K562 (cell line): ENCODE results near the gene GHRL. TPM values are rescaled to one million over a fixed set of nuclear protein-coding genes. Genes with fewer than 3 reads are reported as not detected.
A peak's percentile ranks its signal among the peaks of the same experiment; 100 is the strongest.

ENCODE experiments used
- CHD4 ChIP-seq: fragments of 200-600 bp; sonication (generic); IDR thresholded peaks from 3 replicates; pipeline ENCODE4 v1.6.1; 2012; ENCODE audit warnings: low read depth, mild to moderate bottlenecking, mixed read lengths, low read length, inconsistent platforms; ENCODE audit not compliant: insufficient read depth, insufficient replicate concordance, poor library complexity, severe bottlenecking
- E2F5 ChIP-seq: sonication (generic); formaldehyde crosslinking; IDR thresholded peaks from 2 replicates; pipeline ENCODE4 v1.8.0; 2022; ENCODE audit warnings: mild to moderate bottlenecking, missing genetic modification reagents
- MAX ChIP-seq: sonication (generic); formaldehyde crosslinking; IDR thresholded peaks from 2 replicates; pipeline ENCODE4 v1.9.0; 2022; ENCODE audit warnings: mild to moderate bottlenecking, missing genetic modification reagents
- NCOA1 ChIP-seq: fragments of 450-650 bp; IDR thresholded peaks from 2 replicates; pipeline ENCODE4 v1.6.1; 2016; ENCODE audit warnings: low read depth
- NRF1 ChIP-seq, 2 experiments: fragments of 450-650 bp; IDR thresholded peaks in 1 of 2; conservative IDR thresholded peaks in 1 of 2; 2 replicates each; pipeline ENCODE4 v1.6.1; 2014; ENCODE audit warnings: mild to moderate bottlenecking in 2 of 2
- SNRNP70 ChIP-seq: fragments of 200-400 bp; formaldehyde crosslinking; optimal IDR thresholded peaks from 2 replicates; pipeline ENCODE3; 2017; ENCODE audit warnings: low read depth, low read length
- STAG1 ChIP-seq: sonication (generic); formaldehyde crosslinking; IDR thresholded peaks from 2 replicates; pipeline ENCODE4 v1.5.0; 2020; ENCODE audit warnings: missing genetic modification reagents, borderline replicate concordance
- ZBTB40 ChIP-seq, 2 experiments: fragments of 450-650 bp in 1 of 2; sonication (generic) in 1 of 2; formaldehyde crosslinking in 1 of 2; IDR thresholded peaks; 2 replicates each; pipeline versions ENCODE4 v1.7.1 to v1.9.0; 2016 to 2022; ENCODE audit warnings: inconsistent platforms in 1 of 2, mild to moderate bottlenecking in 1 of 2, missing genetic modification reagents in 1 of 2
- ZNF140 ChIP-seq: fragments of 250-450 bp; sonication (Bioruptor Pico); IDR thresholded peaks from 2 replicates; pipeline ENCODE4 v1.8.0; 2021; ENCODE audit warnings: moderate library complexity, mild to moderate bottlenecking, inconsistent platforms
- ZNF436 ChIP-seq: fragments of 250-450, 450-650 bp; sonication (Bioruptor Pico); formaldehyde crosslinking; IDR thresholded peaks from 2 replicates; pipeline ENCODE4 v1.7.0; 2020; ENCODE audit warnings: mild to moderate bottlenecking
- polyA plus RNA-seq, 8 experiments: library from polyadenylated mRNA; depleted of rRNA in 4 of 8; stranded (reverse) in 5 of 8; unstranded in 3 of 8; fragments of >200 nt; fragmentation: Nextera tagmentation in 2 of 8; fragmentation: Illumina TruSeq in 1 of 8; extraction: Ambion mirVana in 2 of 8; extraction: Trizol in 1 of 8; gene quantifications; 2 replicates each; pipeline versions ENCODE4 v1.2.1 to v1.2.3, GENCODE V29; 2011 to 2014; ENCODE audit warnings: inconsistent platforms in 1 of 8, missing spikeins in 1 of 8
- total RNA-seq, 7 experiments: library from RNA; depleted of rRNA in 6 of 7; stranded (reverse); fragments of >200 nt in 6 of 7; fragmentation: Illumina TruSeq in 2 of 7; extraction: Trizol in 2 of 7; gene quantifications; 2 replicates each; pipeline versions ENCODE4 v1.2.1 to v1.2.3, GENCODE V29; 2011 to 2021; ENCODE audit warnings: low replicate concordance in 1 of 7
- TF ChIP-seq, protein P1 (sequence below): sonication (generic); formaldehyde crosslinking; IDR thresholded peaks from 2 replicates; pipeline ENCODE4 v1.8.0; 2022; ENCODE audit warnings: mild to moderate bottlenecking, missing genetic modification reagents, borderline replicate concordance
- TF ChIP-seq, protein P2 (sequence below): fragments of 450-650 bp; IDR thresholded peaks from 2 replicates; pipeline ENCODE4 v1.6.1; 2016

The GHRL gene
- total and polyA plus RNA-seq, 9 of the 15 experiments (the other 6 are each of a cell fraction or from before 2014, with no cell fraction given): 0.08 to 0.29 (median 0.15) TPM; not detected in 5

- no peak for TF ChIP-seq ZBTB40 (IDR thresholded peaks at IDR 0.05)
- TF ChIP-seq ZBTB40 (CRISPR knock-in tag; IDR thresholded peaks at IDR 0.05): no peak
- TF ChIP-seq SNRNP70: no peak
- TF ChIP-seq, protein P1, sequence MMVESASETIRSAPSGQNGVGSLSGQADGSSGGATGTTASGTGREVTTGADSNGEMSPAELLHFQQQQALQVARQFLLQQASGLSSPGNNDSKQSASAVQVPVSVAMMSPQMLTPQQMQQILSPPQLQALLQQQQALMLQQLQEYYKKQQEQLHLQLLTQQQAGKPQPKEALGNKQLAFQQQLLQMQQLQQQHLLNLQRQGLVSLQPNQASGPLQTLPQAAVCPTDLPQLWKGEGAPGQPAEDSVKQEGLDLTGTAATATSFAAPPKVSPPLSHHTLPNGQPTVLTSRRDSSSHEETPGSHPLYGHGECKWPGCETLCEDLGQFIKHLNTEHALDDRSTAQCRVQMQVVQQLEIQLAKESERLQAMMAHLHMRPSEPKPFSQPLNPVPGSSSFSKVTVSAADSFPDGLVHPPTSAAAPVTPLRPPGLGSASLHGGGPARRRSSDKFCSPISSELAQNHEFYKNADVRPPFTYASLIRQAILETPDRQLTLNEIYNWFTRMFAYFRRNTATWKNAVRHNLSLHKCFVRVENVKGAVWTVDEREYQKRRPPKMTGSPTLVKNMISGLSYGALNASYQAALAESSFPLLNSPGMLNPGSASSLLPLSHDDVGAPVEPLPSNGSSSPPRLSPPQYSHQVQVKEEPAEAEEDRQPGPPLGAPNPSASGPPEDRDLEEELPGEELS (CRISPR knock-in tag): no peak
- no peak for TF ChIP-seq ZNF436 (CRISPR knock-in tag)
- no peak for TF ChIP-seq E2F5 (CRISPR knock-in tag)
- no peak for TF ChIP-seq MAX
- TF ChIP-seq ZNF140 (CRISPR knock-in tag): no peak
- TF ChIP-seq, protein P2, sequence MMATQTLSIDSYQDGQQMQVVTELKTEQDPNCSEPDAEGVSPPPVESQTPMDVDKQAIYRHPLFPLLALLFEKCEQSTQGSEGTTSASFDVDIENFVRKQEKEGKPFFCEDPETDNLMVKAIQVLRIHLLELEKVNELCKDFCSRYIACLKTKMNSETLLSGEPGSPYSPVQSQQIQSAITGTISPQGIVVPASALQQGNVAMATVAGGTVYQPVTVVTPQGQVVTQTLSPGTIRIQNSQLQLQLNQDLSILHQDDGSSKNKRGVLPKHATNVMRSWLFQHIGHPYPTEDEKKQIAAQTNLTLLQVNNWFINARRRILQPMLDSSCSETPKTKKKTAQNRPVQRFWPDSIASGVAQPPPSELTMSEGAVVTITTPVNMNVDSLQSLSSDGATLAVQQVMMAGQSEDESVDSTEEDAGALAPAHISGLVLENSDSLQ: peak; percentile 49; the same call in 1 of the 2 replicates
- no peak for TF ChIP-seq CHD4
- TF ChIP-seq NCOA1: no peak
- no peak for TF ChIP-seq STAG1 (CRISPR knock-in tag)
- 0 out of 4 replicates have a peak, but pooled peaks of 1 of the 2 experiments have one; percentile 27 for TF ChIP-seq NRF1 (conservative IDR thresholded peaks at IDR 0.05 in 1 of 2, IDR thresholded peaks at IDR 0.05 in 1 of 2)
Observed at GRCh38 chr3:10263646-10264363, 28.9 kb downstream of the GHRL start (continued).
